Embryonic facial prominence (tissue), 1 donor: ENCODE results near the gene SNX3.

Experiments used
- DNase-seq: peaks from one replicate; pipeline ENCODE4 v3.0.0-alpha.2; 2016; ENCODE audit errors: extremely low spot score

SNX3 gene

GRCh38 chr6:108203189-108204112 lies 57.4 kb downstream of the SNX3 start:
- no peak for DNase-seq

GRCh38 chr6:108200631-108201030 lies 60.2 kb downstream of the SNX3 start:
- no peak for DNase-seq

GRCh38 chr6:108200186-108200585 lies 60.7 kb downstream of the SNX3 start:
- DNase-seq: no peak

- DNase-seq: no peak
Measured at GRCh38 chr6:108198761-108199498, 61.9 kb downstream of the SNX3 start.

GRCh38 chr6:108195209-108195608 lies 65.6 kb downstream of the SNX3 start:
- DNase-seq: no peak

GRCh38 chr6:108194503-108194902 lies 66.3 kb downstream of the SNX3 start:
- DNase-seq: no peak

- DNase-seq: no peak
Measured at GRCh38 chr6:108193835-108194234, 67.0 kb downstream of the SNX3 start.

GRCh38 chr6:108193131-108193530 lies 67.7 kb downstream of the SNX3 start:
- no peak for DNase-seq

GRCh38 chr6:108187519-108187918 lies 73.3 kb downstream of the SNX3 start:
- DNase-seq: no peak

- no peak for DNase-seq
Measured at GRCh38 chr6:108186226-108186625, 74.6 kb downstream of the SNX3 start.

GRCh38 chr6:108180776-108181175 lies 80.1 kb downstream of the SNX3 start:
- no peak for DNase-seq

GRCh38 chr6:108180266-108180665 lies 80.6 kb downstream of the SNX3 start:
- no peak for DNase-seq

- no peak for DNase-seq
Measured at GRCh38 chr6:108179741-108180140, 81.1 kb downstream of the SNX3 start.

- DNase-seq: no peak
Measured at GRCh38 chr6:108176281-108177089, 84.4 kb downstream of the SNX3 start.

GRCh38 chr6:108175592-108176279 lies 85.1 kb downstream of the SNX3 start:
- no peak for DNase-seq

GRCh38 chr6:108175176-108175591 lies 85.7 kb downstream of the SNX3 start:
- no peak for DNase-seq

GRCh38 chr6:108174371-108175175 lies 86.3 kb downstream of the SNX3 start:
- DNase-seq: peak; percentile 53

GRCh38 chr6:108171918-108172516 lies 88.8 kb downstream of the SNX3 start:
- DNase-seq: no peak

GRCh38 chr6:108171291-108171917 lies 89.4 kb downstream of the SNX3 start:
- DNase-seq: no peak
